ENCODE data around the gene SLBP. TPM values are rescaled to one million over a fixed set of nuclear protein-coding genes. Genes with fewer than 3 reads are reported as not detected.
A peak's percentile ranks its signal among the peaks of the same experiment; 100 is the strongest.

SLBP gene
- total and polyA plus RNA-seq, 10 of the 15 experiments (the other 5 are each of a cell fraction or from before 2014, with no cell fraction given) = 94.4 to 278 (median 158) TPM

DNA sequence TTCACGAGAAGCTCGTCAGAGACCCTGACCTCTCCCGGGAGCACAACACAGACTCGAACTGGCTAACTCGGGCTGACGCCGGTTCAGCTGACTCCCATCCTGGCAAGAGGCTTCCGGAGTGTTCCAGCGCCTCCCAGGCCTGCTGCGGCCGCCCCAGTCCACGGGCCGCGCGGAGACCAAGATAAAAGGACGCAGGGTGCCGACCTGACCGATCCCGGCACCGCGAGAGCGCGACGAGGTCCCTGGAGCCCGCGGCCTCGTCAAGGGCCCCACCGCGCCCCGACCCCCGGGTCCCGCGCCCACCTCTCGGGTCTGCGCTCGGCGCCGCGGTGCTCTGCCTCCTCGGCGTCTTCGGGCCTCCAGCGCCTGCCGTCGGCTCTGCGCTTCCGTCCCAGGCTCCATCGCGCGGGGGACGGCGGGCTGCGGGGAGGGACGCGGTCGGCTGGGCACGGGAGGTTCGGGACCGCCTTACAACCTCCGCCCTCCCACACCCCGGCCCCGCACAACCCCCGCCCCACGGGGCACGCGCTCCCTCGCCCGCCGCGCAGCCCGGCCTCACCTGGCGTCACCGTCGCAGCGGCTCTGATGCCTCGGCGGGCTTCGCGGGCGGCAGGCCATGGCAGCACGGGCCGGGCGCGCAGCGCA is 426 bp downstream of the SLBP start:
- SMC1A ChIA-PET (ENCODE audit: uncharacterized antibody, unreplicated experiment) = interaction anchor here (1.0 to 2.5 kb wide), 4 partner anchors 10 to 18 kb away, joined by 3 to 8 read pairs (median 4); partner anchors contain the start of genes TACC3 and TMEM129
- H3K27ac ChIP-seq (ENCODE audit: control insufficient read depth, insufficient read depth) = peak overlapping the region; percentile 99
- peak overlapping the region; percentile 97 for H3K9ac ChIP-seq (ENCODE audit: control insufficient read depth, insufficient read depth, low read length)
- ATAC-seq = peak; percentile 0
- WGBS (ENCODE audit: insufficient coverage, insufficient replicate concordance, low lambda C conversion rate, missing lambda C conversion rate) = under 1% methylated on average over 57 of the region's 85 CpGs
- CTCF ChIA-PET = interaction anchor here (0.9 to 16.2 kb wide), 4 partner anchors 8 to 19 kb away, joined by 3 to 258 read pairs (median 6); no protein-coding TSS in a partner anchor
- RAD21 ChIA-PET (ENCODE audit: unreplicated experiment) = interaction anchor here (1.3 to 1.7 kb wide), 4 partner anchors 11 to 18 kb away, joined by 3 to 11 read pairs (median 5); no protein-coding TSS in a partner anchor
- H3K79me2 ChIP-seq (ENCODE audit: control insufficient read depth, insufficient read depth, low read length) = peaks cover 86% of the 10 kb centered on the region
- H3K36me3 ChIP-seq (ENCODE audit: control insufficient read depth in 2 of 2, insufficient read depth in 2 of 2, low read length in 1 of 2) = peaks cover 0 to 6% of the 10 kb centered on the region in 2 experiments
- H3K4me2 ChIP-seq (ENCODE audit: control insufficient read depth, insufficient read depth) = peak overlapping the region; percentile 68
- no peaks in the 10 kb centered on the region; the same call in 1 of the 2 replicates for H4K20me1 ChIP-seq (ENCODE audit: control insufficient read depth, insufficient read depth)
- peak overlapping the region; percentile 16 for H2AFZ ChIP-seq (ENCODE audit: control insufficient read depth, low read depth, low read length)
- H3K9me3 ChIP-seq (replicated peaks; ENCODE audit: control insufficient read depth, insufficient read depth, low read length) = no peaks in the 10 kb centered on the region
- no peak for FAIRE-seq
- intact Hi-C loops (cut with micrococcal nuclease; ENCODE audit: unreplicated experiment) = loop anchor here (1.0 to 5.0 kb wide), 3 partner anchors 10 to 161 kb away; partner anchors contain the start of genes FAM53A, NSD2, TACC3 and TMEM129
- in situ Hi-C loops (cut with MboI) = no loop called here
- H3K4me3 ChIP-seq = peak overlapping the region; percentile 100
- no TSS peak for BruUV-seq (replicated peaks)
- POLR2A ChIA-PET = interaction anchor here (0.6 to 3.4 kb wide), 7 partner anchors 10 to 159 kb away, joined by 3 to 34 read pairs (median 3); partner anchors contain the start of genes NSD2, TACC3 and TMEM129
- H3K27me3 ChIP-seq (replicated peaks in 1 of 2; ENCODE audit: control insufficient read depth in 2 of 2, insufficient read depth in 2 of 2, low read length in 1 of 2) = no peaks in the 10 kb centered on the region
- no peak for DNase-seq (ENCODE audit: low read depth, low spot score)
- H3K4me1 ChIP-seq (ENCODE audit: control insufficient read depth, insufficient read depth, low read length) = peaks cover 30% of the 10 kb centered on the region
- TF ChIP-seq, protein P1, sequence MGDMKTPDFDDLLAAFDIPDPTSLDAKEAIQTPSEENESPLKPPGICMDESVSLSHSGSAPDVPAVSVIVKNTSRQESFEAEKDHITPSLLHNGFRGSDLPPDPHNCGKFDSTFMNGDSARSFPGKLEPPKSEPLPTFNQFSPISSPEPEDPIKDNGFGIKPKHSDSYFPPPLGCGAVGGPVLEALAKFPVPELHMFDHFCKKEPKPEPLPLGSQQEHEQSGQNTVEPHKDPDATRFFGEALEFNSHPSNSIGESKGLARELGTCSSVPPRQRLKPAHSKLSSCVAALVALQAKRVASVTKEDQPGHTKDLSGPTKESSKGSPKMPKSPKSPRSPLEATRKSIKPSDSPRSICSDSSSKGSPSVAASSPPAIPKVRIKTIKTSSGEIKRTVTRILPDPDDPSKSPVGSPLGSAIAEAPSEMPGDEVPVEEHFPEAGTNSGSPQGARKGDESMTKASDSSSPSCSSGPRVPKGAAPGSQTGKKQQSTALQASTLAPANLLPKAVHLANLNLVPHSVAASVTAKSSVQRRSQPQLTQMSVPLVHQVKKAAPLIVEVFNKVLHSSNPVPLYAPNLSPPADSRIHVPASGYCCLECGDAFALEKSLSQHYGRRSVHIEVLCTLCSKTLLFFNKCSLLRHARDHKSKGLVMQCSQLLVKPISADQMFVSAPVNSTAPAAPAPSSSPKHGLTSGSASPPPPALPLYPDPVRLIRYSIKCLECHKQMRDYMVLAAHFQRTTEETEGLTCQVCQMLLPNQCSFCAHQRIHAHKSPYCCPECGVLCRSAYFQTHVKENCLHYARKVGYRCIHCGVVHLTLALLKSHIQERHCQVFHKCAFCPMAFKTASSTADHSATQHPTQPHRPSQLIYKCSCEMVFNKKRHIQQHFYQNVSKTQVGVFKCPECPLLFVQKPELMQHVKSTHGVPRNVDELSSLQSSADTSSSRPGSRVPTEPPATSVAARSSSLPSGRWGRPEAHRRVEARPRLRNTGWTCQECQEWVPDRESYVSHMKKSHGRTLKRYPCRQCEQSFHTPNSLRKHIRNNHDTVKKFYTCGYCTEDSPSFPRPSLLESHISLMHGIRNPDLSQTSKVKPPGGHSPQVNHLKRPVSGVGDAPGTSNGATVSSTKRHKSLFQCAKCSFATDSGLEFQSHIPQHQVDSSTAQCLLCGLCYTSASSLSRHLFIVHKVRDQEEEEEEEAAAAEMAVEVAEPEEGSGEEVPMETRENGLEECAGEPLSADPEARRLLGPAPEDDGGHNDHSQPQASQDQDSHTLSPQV (IDR thresholded peaks at IDR 0.05) = no peak
- TF ChIP-seq HDAC6 (IDR thresholded peaks at IDR 0.05; ENCODE audit: unreplicated experiment) = no peak
- TF ChIP-seq RELA (IDR thresholded peaks at IDR 0.05; ENCODE audit: borderline replicate concordance, partially characterized antibody) = no peak
- 0 out of 2 replicates have a peak, but pooled peaks have one; percentile 22 for TF ChIP-seq CBFB (IDR thresholded peaks at IDR 0.05; ENCODE audit: low read depth)
- TF ChIP-seq, protein P2, sequence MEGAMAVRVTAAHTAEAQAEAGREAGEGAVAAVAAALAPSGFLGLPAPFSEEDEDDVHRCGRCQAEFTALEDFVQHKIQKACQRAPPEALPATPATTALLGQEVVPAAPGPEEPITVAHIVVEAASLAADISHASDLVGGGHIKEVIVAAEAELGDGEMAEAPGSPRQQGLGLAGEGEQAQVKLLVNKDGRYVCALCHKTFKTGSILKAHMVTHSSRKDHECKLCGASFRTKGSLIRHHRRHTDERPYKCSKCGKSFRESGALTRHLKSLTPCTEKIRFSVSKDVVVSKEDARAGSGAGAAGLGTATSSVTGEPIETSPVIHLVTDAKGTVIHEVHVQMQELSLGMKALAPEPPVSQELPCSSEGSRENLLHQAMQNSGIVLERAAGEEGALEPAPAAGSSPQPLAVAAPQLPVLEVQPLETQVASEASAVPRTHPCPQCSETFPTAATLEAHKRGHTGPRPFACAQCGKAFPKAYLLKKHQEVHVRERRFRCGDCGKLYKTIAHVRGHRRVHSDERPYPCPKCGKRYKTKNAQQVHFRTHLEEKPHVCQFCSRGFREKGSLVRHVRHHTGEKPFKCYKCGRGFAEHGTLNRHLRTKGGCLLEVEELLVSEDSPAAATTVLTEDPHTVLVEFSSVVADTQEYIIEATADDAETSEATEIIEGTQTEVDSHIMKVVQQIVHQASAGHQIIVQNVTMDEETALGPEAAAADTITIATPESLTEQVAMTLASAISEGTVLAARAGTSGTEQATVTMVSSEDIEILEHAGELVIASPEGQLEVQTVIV (IDR thresholded peaks at IDR 0.05; ENCODE audit: borderline replicate concordance, partially characterized antibody) = no peak
- TF ChIP-seq TCF3 (IDR thresholded peaks at IDR 0.05; ENCODE audit: borderline replicate concordance, insufficient read depth, low read depth, low read length) = no peak
- no peak for TF ChIP-seq NR2F1 (conservative IDR thresholded peaks at IDR 0.05)
- TF ChIP-seq, protein P3, sequence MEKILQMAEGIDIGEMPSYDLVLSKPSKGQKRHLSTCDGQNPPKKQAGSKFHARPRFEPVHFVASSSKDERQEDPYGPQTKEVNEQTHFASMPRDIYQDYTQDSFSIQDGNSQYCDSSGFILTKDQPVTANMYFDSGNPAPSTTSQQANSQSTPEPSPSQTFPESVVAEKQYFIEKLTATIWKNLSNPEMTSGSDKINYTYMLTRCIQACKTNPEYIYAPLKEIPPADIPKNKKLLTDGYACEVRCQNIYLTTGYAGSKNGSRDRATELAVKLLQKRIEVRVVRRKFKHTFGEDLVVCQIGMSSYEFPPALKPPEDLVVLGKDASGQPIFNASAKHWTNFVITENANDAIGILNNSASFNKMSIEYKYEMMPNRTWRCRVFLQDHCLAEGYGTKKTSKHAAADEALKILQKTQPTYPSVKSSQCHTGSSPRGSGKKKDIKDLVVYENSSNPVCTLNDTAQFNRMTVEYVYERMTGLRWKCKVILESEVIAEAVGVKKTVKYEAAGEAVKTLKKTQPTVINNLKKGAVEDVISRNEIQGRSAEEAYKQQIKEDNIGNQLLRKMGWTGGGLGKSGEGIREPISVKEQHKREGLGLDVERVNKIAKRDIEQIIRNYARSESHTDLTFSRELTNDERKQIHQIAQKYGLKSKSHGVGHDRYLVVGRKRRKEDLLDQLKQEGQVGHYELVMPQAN (conservative IDR thresholded peaks at IDR 0.05) = no peak
- no peak for TF ChIP-seq WRNIP1 (IDR thresholded peaks at IDR 0.05; ENCODE audit: borderline replicate concordance, low read depth, low read length)
- TF ChIP-seq ZNF24 (IDR thresholded peaks at IDR 0.05) = no peak
- TF ChIP-seq BMI1 (IDR thresholded peaks at IDR 0.05; ENCODE audit: borderline replicate concordance) = no peak
- TF ChIP-seq NFYB (IDR thresholded peaks at IDR 0.05; ENCODE audit: insufficient read depth, low read depth, low read length) = no peak
- TF ChIP-seq HDAC2 (IDR thresholded peaks at IDR 0.05) = no peak

Data from GM12878 (cell line).